ENCODE measurements around the gene PACSIN1.

Gene PACSIN1

DNA sequence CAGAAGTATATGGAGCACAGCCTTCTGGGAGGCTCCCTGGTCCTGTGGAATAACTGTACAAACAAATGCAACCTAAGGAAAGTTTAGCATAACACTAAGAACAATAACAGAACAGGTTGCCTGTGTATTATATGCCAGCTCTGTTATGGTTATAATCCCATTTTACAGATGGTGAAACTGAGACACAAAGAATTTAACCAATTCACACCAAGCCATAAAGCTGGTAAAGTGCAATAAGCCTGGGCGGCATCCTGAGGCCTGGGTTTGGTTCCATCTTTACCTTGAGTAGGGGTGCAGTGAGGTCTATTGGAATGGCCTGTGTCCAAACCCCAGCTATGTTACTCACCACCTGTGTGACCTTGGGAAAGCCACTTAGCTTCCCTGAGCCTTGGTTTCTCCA is 14.7 kb upstream of the PACSIN1 start:
- no peak overlapping the region for H3K4me2 ChIP-seq (ENCODE audit: low read depth, low read length, poor library complexity, severe bottlenecking)
- H3K27ac ChIP-seq (ENCODE audit: low read depth, low read length) = no peak overlapping the region
- H2AFZ ChIP-seq (ENCODE audit: low read depth, low read length, severe bottlenecking) = no peak overlapping the region
- no peaks in the 10 kb centered on the region for H3K27me3 ChIP-seq (ENCODE audit: low read length)
- TF ChIP-seq, protein P1, sequence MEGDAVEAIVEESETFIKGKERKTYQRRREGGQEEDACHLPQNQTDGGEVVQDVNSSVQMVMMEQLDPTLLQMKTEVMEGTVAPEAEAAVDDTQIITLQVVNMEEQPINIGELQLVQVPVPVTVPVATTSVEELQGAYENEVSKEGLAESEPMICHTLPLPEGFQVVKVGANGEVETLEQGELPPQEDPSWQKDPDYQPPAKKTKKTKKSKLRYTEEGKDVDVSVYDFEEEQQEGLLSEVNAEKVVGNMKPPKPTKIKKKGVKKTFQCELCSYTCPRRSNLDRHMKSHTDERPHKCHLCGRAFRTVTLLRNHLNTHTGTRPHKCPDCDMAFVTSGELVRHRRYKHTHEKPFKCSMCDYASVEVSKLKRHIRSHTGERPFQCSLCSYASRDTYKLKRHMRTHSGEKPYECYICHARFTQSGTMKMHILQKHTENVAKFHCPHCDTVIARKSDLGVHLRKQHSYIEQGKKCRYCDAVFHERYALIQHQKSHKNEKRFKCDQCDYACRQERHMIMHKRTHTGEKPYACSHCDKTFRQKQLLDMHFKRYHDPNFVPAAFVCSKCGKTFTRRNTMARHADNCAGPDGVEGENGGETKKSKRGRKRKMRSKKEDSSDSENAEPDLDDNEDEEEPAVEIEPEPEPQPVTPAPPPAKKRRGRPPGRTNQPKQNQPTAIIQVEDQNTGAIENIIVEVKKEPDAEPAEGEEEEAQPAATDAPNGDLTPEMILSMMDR (IDR thresholded peaks at IDR 0.05; ENCODE audit: insufficient read depth, low read length, poor library complexity, severe bottlenecking) = no peak
- no peak for TF ChIP-seq EZH2phosphoT487 (conservative IDR thresholded peaks at IDR 0.05; ENCODE audit: low read length)
- no peaks in the 10 kb centered on the region for H3K79me2 ChIP-seq (ENCODE audit: insufficient read depth, low read length)
- no peak overlapping the region for H3K4me3 ChIP-seq (ENCODE audit: insufficient read depth, low read length, poor library complexity, severe bottlenecking)
- no peaks in the 10 kb centered on the region for H4K20me1 ChIP-seq (ENCODE audit: low read depth, low read length)
- H3F3A ChIP-seq (ENCODE audit: insufficient read depth) = no peaks in the 10 kb centered on the region
- no peaks in the 10 kb centered on the region for H3K36me3 ChIP-seq (ENCODE audit: low read length)
- H3K9me2 ChIP-seq (replicated peaks; ENCODE audit: insufficient read depth, low read length) = no peaks in the 10 kb centered on the region
- H3K9ac ChIP-seq (ENCODE audit: low read length) = no peak overlapping the region
- H3K9me3 ChIP-seq (ENCODE audit: insufficient read depth, low read length) = no peaks in the 10 kb centered on the region

DNA sequence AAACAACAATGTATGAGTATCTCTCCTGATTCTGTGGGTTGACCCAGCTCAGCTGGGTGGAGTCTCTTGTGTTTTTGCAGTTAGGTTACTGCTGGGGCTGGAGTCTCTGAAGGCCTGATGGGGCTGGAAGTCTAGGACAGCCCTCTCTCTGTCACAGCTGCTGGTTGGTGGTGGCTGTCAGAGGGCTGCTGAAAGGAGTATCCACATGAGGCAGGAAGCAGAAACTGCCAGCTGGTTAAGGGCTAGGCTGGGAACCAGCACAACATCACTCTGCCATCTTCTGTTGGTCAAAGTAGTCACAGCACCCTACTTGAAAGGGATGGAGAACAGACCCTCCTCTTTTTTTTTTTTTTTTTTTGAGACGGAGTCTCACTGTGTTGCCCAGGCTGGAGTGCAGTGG is 10.0 kb upstream of the PACSIN1 start:
- H4K20me1 ChIP-seq (ENCODE audit: low read depth, low read length) = no peaks in the 10 kb centered on the region
- H3K9me3 ChIP-seq (ENCODE audit: insufficient read depth, low read length) = no peaks in the 10 kb centered on the region
- no peak overlapping the region for H3K9ac ChIP-seq (ENCODE audit: low read length)
- no peak overlapping the region for H3K4me2 ChIP-seq (ENCODE audit: low read depth, low read length, poor library complexity, severe bottlenecking)
- H3K27ac ChIP-seq (ENCODE audit: low read depth, low read length) = no peak overlapping the region
- no peaks in the 10 kb centered on the region for H3K79me2 ChIP-seq (ENCODE audit: insufficient read depth, low read length)
- H3F3A ChIP-seq (ENCODE audit: insufficient read depth) = no peaks in the 10 kb centered on the region
- TF ChIP-seq EZH2phosphoT487 (conservative IDR thresholded peaks at IDR 0.05; ENCODE audit: low read length) = no peak
- TF ChIP-seq, protein P1 (IDR thresholded peaks at IDR 0.05; ENCODE audit: insufficient read depth, low read length, poor library complexity, severe bottlenecking) = no peak
- no peak overlapping the region for H3K4me3 ChIP-seq (ENCODE audit: insufficient read depth, low read length, poor library complexity, severe bottlenecking)
- no peaks in the 10 kb centered on the region for H3K9me2 ChIP-seq (replicated peaks; ENCODE audit: insufficient read depth, low read length)
- H3K27me3 ChIP-seq (ENCODE audit: low read length) = no peaks in the 10 kb centered on the region
- no peak overlapping the region for H2AFZ ChIP-seq (ENCODE audit: low read depth, low read length, severe bottlenecking)
- no peaks in the 10 kb centered on the region for H3K36me3 ChIP-seq (ENCODE audit: low read length)

DNA sequence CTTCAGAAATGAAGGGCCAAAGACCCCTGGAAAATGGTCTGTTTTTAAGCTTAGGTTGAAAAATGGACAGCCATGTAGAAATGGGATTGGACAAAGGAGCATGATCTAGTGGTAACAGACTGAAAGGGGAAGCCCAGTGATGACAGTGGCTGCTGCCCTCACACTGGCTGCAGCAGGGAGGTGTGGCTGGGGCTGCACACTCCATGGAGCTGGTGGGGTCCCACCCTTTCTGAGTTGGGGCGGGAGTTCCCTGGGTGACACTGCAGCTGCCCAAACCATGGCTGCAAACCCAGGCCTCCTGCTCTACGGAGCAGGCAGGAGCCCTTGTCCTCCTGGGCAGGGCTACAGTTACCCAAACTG is 8.5 kb upstream of the PACSIN1 start:
- H3K9ac ChIP-seq (ENCODE audit: low read length) = no peak overlapping the region
- no peaks in the 10 kb centered on the region for H3F3A ChIP-seq (ENCODE audit: insufficient read depth)
- H3K27ac ChIP-seq (ENCODE audit: low read depth, low read length) = no peak overlapping the region
- TF ChIP-seq, protein P1 (IDR thresholded peaks at IDR 0.05; ENCODE audit: insufficient read depth, low read length, poor library complexity, severe bottlenecking) = no peak
- no peak for TF ChIP-seq EZH2phosphoT487 (conservative IDR thresholded peaks at IDR 0.05; ENCODE audit: low read length)
- no peaks in the 10 kb centered on the region for H3K79me2 ChIP-seq (ENCODE audit: insufficient read depth, low read length)
- H3K36me3 ChIP-seq (ENCODE audit: low read length) = no peaks in the 10 kb centered on the region
- H3K4me2 ChIP-seq (ENCODE audit: low read depth, low read length, poor library complexity, severe bottlenecking) = no peak overlapping the region
- H3K27me3 ChIP-seq (ENCODE audit: low read length) = no peaks in the 10 kb centered on the region
- H3K9me3 ChIP-seq (ENCODE audit: insufficient read depth, low read length) = no peaks in the 10 kb centered on the region
- H2AFZ ChIP-seq (ENCODE audit: low read depth, low read length, severe bottlenecking) = no peak overlapping the region
- H4K20me1 ChIP-seq (ENCODE audit: low read depth, low read length) = no peaks in the 10 kb centered on the region
- H3K4me3 ChIP-seq (ENCODE audit: insufficient read depth, low read length, poor library complexity, severe bottlenecking) = no peak overlapping the region
- no peaks in the 10 kb centered on the region for H3K9me2 ChIP-seq (replicated peaks; ENCODE audit: insufficient read depth, low read length)

Data from SU-DHL-6 (cell line).